Measurements from ENCODE around the gene TMEM259. TPM values are rescaled to one million over a fixed set of nuclear protein-coding genes. Genes with fewer than 3 reads are reported as not detected.

TMEM259 gene
- total RNA-seq, 1 experiment from 2014 or later: 202 TPM

- Histone ChIP-seq H3K27ac (ENCODE audit: low read depth, low read length) (no peak overlapping the region), H3K79me2 (ENCODE audit: insufficient read depth, low read length) (no peaks in the 10 kb centered on the region), H3K9me2 (ENCODE audit: insufficient read depth) (no peaks in the 10 kb centered on the region), H3K27me3 (ENCODE audit: insufficient read depth, low read length) (no peaks in the 10 kb centered on the region), H3K9ac (ENCODE audit: low read length) (no peak overlapping the region), H3K4me2 (ENCODE audit: low read length) (no peak overlapping the region), H3K4me3 (replicated peaks in 1 of 2; ENCODE audit: low read depth in 1 of 2, low read length in 2 of 2) (no peak overlapping the region), H4K20me1 (ENCODE audit: insufficient read depth) (no peaks in the 10 kb centered on the region), H3K36me3 (ENCODE audit: control insufficient read depth in 1 of 2, insufficient read depth in 2 of 2, low read length in 2 of 2) (peaks cover 0 to 12% of the 10 kb centered on the region in 2 experiments; a peak in 2 of 4 replicates), H3K4me1 (ENCODE audit: control insufficient read depth in 1 of 2, insufficient read depth in 2 of 2, low read length in 2 of 2) (peaks cover 10 to 30% of the 10 kb centered on the region in 2 experiments), H3K9me3 (ENCODE audit: control insufficient read depth in 1 of 2, insufficient read depth in 1 of 2, low read depth in 1 of 2, low read length in 2 of 2) (no peaks in the 10 kb centered on the region), H2AFZ (ENCODE audit: low read depth, low read length, poor library complexity, severe bottlenecking) (no peak overlapping the region)
- no TSS peak for BruUV-seq (replicated peaks)
- RAD21 ChIA-PET (ENCODE audit: low non-redundant PET in 1 of 2, low total read pairs in 2 of 2, uncharacterized antibody in 2 of 2, unreplicated experiment in 2 of 2): no interaction called here
- no peak for ATAC-seq
- TF ChIP-seq CBX3 (IDR thresholded peaks at IDR 0.05; ENCODE audit: low read depth) (no peak), RAD21 (IDR thresholded peaks at IDR 0.05; ENCODE audit: low read depth) (no peak), EZH2phosphoT487 (IDR thresholded peaks at IDR 0.05; ENCODE audit: borderline replicate concordance) (no peak), TCF7L2 (IDR thresholded peaks at IDR 0.05; ENCODE audit: borderline replicate concordance, extremely low read depth, insufficient read depth, insufficient read length) (no peak), MAX (IDR thresholded peaks at IDR 0.05) (no peak), POLR2AphosphoS5 (IDR thresholded peaks at IDR 0.05; ENCODE audit: low read depth, low read length) (no peak), SRF (IDR thresholded peaks at IDR 0.05; ENCODE audit: low read depth) (no peak), ELF1 (IDR thresholded peaks at IDR 0.05; ENCODE audit: borderline replicate concordance, low read depth) (no peak), SIN3A (IDR thresholded peaks at IDR 0.05; ENCODE audit: low read depth) (no peak), ZNF274 (IDR thresholded peaks at IDR 0.05; ENCODE audit: low read depth, low read length) (no peak), ZFX (IDR thresholded peaks at IDR 0.05) (no peak), YY1 (IDR thresholded peaks at IDR 0.05; ENCODE audit: extremely low read depth, insufficient replicate concordance, low read depth, low read length) (no peak), ATF3 (IDR thresholded peaks at IDR 0.05) (no peak)
- intact Hi-C loops (cut with micrococcal nuclease): no loop called here
- no peak for DNase-seq (ENCODE audit: low read depth, low spot score)
- CTCF ChIA-PET: no interaction called here
- POLR2A ChIA-PET: no interaction called here
These were observed 22.9 kb downstream of the TMEM259 start for GRCh38 chr19:998064-998463.

Data from HCT116 (cell line).